DMS153 treated with DMSO at 0.1 percent for 48 hours (cell line): ENCODE measurements around the gene NEMP2.

Experiments
- DNase-seq: peaks from one replicate; lab custom pipeline; 2025; ENCODE audit not compliant: unreplicated experiment; lab: John Stamatoyannopoulos, UW

NEMP2 gene

GRCh38 chr2:190459881-190460280 is 74.6 kb downstream of the NEMP2 start:
- no peak for DNase-seq

GRCh38 chr2:190458352-190459107 is 76.0 kb downstream of the NEMP2 start:
- DNase-seq = no peak

- no peak for DNase-seq
Observed at GRCh38 chr2:190457256-190457655, 77.3 kb downstream of the NEMP2 start.

- DNase-seq = no peak
Observed at GRCh38 chr2:190456833-190457232, 77.7 kb downstream of the NEMP2 start.

- DNase-seq = no peak
Observed at GRCh38 chr2:190455358-190456095, 79.0 kb downstream of the NEMP2 start.

- DNase-seq = no peak
Observed at GRCh38 chr2:190454795-190455194, 79.7 kb downstream of the NEMP2 start.
